ENCODE results near the gene PSD.

- TF ChIP-seq CTCF (IDR thresholded peaks at IDR 0.05; ENCODE audit: poor library complexity, severe bottlenecking) (no peak), POLR2AphosphoS5 (IDR thresholded peaks at IDR 0.05) (no peak), RAD21 (conservative IDR thresholded peaks at IDR 0.05) (no peak), TAF1 (IDR thresholded peaks at IDR 0.05; ENCODE audit: low read depth) (no peak), EP300 (conservative IDR thresholded peaks at IDR 0.05; ENCODE audit: poor library complexity, severe bottlenecking) (no peak), EZH2 (IDR thresholded peaks at IDR 0.05; ENCODE audit: borderline replicate concordance, insufficient read depth, low read length, poor library complexity, severe bottlenecking) (no peak)
- TF ChIP-seq, protein P1, sequence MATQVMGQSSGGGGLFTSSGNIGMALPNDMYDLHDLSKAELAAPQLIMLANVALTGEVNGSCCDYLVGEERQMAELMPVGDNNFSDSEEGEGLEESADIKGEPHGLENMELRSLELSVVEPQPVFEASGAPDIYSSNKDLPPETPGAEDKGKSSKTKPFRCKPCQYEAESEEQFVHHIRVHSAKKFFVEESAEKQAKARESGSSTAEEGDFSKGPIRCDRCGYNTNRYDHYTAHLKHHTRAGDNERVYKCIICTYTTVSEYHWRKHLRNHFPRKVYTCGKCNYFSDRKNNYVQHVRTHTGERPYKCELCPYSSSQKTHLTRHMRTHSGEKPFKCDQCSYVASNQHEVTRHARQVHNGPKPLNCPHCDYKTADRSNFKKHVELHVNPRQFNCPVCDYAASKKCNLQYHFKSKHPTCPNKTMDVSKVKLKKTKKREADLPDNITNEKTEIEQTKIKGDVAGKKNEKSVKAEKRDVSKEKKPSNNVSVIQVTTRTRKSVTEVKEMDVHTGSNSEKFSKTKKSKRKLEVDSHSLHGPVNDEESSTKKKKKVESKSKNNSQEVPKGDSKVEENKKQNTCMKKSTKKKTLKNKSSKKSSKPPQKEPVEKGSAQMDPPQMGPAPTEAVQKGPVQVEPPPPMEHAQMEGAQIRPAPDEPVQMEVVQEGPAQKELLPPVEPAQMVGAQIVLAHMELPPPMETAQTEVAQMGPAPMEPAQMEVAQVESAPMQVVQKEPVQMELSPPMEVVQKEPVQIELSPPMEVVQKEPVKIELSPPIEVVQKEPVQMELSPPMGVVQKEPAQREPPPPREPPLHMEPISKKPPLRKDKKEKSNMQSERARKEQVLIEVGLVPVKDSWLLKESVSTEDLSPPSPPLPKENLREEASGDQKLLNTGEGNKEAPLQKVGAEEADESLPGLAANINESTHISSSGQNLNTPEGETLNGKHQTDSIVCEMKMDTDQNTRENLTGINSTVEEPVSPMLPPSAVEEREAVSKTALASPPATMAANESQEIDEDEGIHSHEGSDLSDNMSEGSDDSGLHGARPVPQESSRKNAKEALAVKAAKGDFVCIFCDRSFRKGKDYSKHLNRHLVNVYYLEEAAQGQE (IDR thresholded peaks at IDR 0.05; ENCODE audit: borderline replicate concordance), result no peak
Measured at GRCh38 chr10:102438374-102438773, 19.8 kb upstream of the PSD start.
